ENCODE data around the gene CLDN17.

Gene CLDN17

DNA sequence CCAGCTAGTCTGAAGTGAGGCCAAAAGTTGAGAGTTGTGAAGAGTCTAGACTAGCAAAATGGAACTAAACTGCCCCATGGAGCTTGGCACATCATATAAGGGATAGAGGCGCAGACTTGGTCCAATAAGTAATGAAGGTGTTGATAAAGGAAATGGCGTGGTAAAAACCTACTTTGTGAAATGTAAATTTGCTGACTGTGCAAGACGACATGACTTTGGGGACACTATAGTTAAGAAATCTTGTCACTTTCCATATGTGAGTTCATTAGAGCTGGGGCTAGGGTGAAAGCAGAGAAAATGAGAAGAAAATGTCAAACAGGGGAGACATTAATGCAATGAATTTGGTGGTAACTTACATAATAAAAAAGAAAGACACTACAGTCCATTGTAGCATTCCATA lies 50.1 kb downstream of the CLDN17 start:
- no peak for DNase-seq

Data from CD4-positive, alpha-beta T cell treated with Interleukin-15 for 1 hour (primary cell).